ENCODE results near the gene DDIAS.

DNA sequence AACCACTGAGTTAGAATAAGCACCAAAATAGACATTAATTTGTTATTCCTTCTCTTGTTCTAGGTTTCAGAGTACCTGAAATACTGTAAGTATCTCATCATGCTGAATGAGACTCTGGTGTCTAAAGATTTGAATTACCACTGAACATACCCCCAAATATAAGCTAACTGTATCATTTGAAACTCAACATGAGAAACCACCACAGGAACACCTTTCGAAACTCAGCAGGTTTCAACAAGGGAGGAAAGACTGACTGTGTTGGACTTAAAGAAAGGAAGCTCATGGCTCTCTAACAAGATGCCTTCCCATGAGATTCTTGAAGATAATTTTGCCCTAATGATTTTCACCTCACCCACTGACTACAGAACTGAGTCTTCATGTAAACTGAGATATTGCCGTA lies 38.3 kb upstream of the DDIAS start:
- TF ChIP-seq SP1 (IDR thresholded peaks at IDR 0.05) (no peak), SUZ12 (IDR thresholded peaks at IDR 0.05) (no peak), LEF1 (IDR thresholded peaks at IDR 0.05; ENCODE audit: borderline replicate concordance) (no peak), FOXA1 (IDR thresholded peaks at IDR 0.05) (no peak), ELF4 (IDR thresholded peaks at IDR 0.05) (no peak), HDGF (IDR thresholded peaks at IDR 0.05; ENCODE audit: borderline replicate concordance) (no peak), BHLHE40 (IDR thresholded peaks at IDR 0.05; ENCODE audit: borderline replicate concordance) (no peak)
